Measurements from ENCODE around the gene SH2D7.

The SH2D7 gene

GRCh38 chr15:78046796-78047341 lies 45.5 kb upstream of the SH2D7 start:
- Histone ChIP-seq H3K4me2 (ENCODE audit: low read depth, low read length, poor library complexity, severe bottlenecking) (no peak overlapping the region), H3K9me2 (replicated peaks; ENCODE audit: insufficient read depth, low read length) (no peaks in the 10 kb centered on the region), H3K79me2 (ENCODE audit: insufficient read depth, low read length) (no peaks in the 10 kb centered on the region), H3K9me3 (ENCODE audit: insufficient read depth, low read length) (no peaks in the 10 kb centered on the region), H2AFZ (ENCODE audit: low read depth, low read length, severe bottlenecking) (no peak overlapping the region), H3F3A (ENCODE audit: insufficient read depth) (no peaks in the 10 kb centered on the region), H3K27me3 (ENCODE audit: low read length) (no peaks in the 10 kb centered on the region), H3K27ac (ENCODE audit: low read depth, low read length) (no peak overlapping the region), H4K20me1 (ENCODE audit: low read depth, low read length) (no peaks in the 10 kb centered on the region), H3K36me3 (ENCODE audit: low read length) (no peaks in the 10 kb centered on the region), H3K4me3 (ENCODE audit: insufficient read depth, low read length, poor library complexity, severe bottlenecking) (no peak overlapping the region), H3K9ac (ENCODE audit: low read length) (no peak overlapping the region)
- TF ChIP-seq EZH2phosphoT487 (conservative IDR thresholded peaks at IDR 0.05; ENCODE audit: low read length) (no peak), CTCF (IDR thresholded peaks at IDR 0.05; ENCODE audit: insufficient read depth, low read length, poor library complexity, severe bottlenecking) (no peak)

- H3K4me3 ChIP-seq (ENCODE audit: insufficient read depth, low read length, poor library complexity, severe bottlenecking), result no peak overlapping the region
- no peaks in the 10 kb centered on the region for H3K9me3 ChIP-seq (ENCODE audit: insufficient read depth, low read length)
- no peaks in the 10 kb centered on the region for H4K20me1 ChIP-seq (ENCODE audit: low read depth, low read length)
- H3K9me2 ChIP-seq (replicated peaks; ENCODE audit: insufficient read depth, low read length), result no peaks in the 10 kb centered on the region
- H3F3A ChIP-seq (ENCODE audit: insufficient read depth), result no peaks in the 10 kb centered on the region
- no peaks in the 10 kb centered on the region for H3K27me3 ChIP-seq (ENCODE audit: low read length)
- no peak overlapping the region for H3K27ac ChIP-seq (ENCODE audit: low read depth, low read length)
- no peak overlapping the region for H3K4me2 ChIP-seq (ENCODE audit: low read depth, low read length, poor library complexity, severe bottlenecking)
- H2AFZ ChIP-seq (ENCODE audit: low read depth, low read length, severe bottlenecking), result no peak overlapping the region
- H3K79me2 ChIP-seq (ENCODE audit: insufficient read depth, low read length), result no peaks in the 10 kb centered on the region
- TF ChIP-seq CTCF (IDR thresholded peaks at IDR 0.05; ENCODE audit: insufficient read depth, low read length, poor library complexity, severe bottlenecking) (no peak), EZH2phosphoT487 (conservative IDR thresholded peaks at IDR 0.05; ENCODE audit: low read length) (no peak)
- H3K9ac ChIP-seq (ENCODE audit: low read length), result no peak overlapping the region
- H3K36me3 ChIP-seq (ENCODE audit: low read length), result no peaks in the 10 kb centered on the region
Observed at GRCh38 chr15:78047761-78048627, 44.4 kb upstream of the SH2D7 start.

GRCh38 chr15:78048628-78048920 lies 43.8 kb upstream of the SH2D7 start:
- no peaks in the 10 kb centered on the region for H3K27me3 ChIP-seq (ENCODE audit: low read length)
- H3K4me3 ChIP-seq (ENCODE audit: insufficient read depth, low read length, poor library complexity, severe bottlenecking), result no peak overlapping the region
- TF ChIP-seq EZH2phosphoT487 (conservative IDR thresholded peaks at IDR 0.05; ENCODE audit: low read length) (no peak), CTCF (IDR thresholded peaks at IDR 0.05; ENCODE audit: insufficient read depth, low read length, poor library complexity, severe bottlenecking) (no peak)
- H3K9me3 ChIP-seq (ENCODE audit: insufficient read depth, low read length), result no peaks in the 10 kb centered on the region
- no peaks in the 10 kb centered on the region for H3K79me2 ChIP-seq (ENCODE audit: insufficient read depth, low read length)
- no peaks in the 10 kb centered on the region for H3K36me3 ChIP-seq (ENCODE audit: low read length)
- no peak overlapping the region for H3K9ac ChIP-seq (ENCODE audit: low read length)
- no peaks in the 10 kb centered on the region for H3K9me2 ChIP-seq (replicated peaks; ENCODE audit: insufficient read depth, low read length)
- H3K4me2 ChIP-seq (ENCODE audit: low read depth, low read length, poor library complexity, severe bottlenecking), result no peak overlapping the region
- no peak overlapping the region for H2AFZ ChIP-seq (ENCODE audit: low read depth, low read length, severe bottlenecking)
- no peaks in the 10 kb centered on the region for H4K20me1 ChIP-seq (ENCODE audit: low read depth, low read length)
- no peak overlapping the region for H3K27ac ChIP-seq (ENCODE audit: low read depth, low read length)
- no peaks in the 10 kb centered on the region for H3F3A ChIP-seq (ENCODE audit: insufficient read depth)
